ENCODE measurements around the gene CAST.
A peak's percentile ranks its signal among the peaks of the same experiment; 100 is the strongest.
"Not testable (repeated sequence)": the region's sequence is repeated elsewhere in the genome, so short reads cannot be mapped to it uniquely, and the experiment has no call there.

The CAST gene

GRCh38 chr5:96661855-96662724 lies at the start of gene CAST:
Gene CAST, plus strand, starts transcription at chr5:96662376. Its CDS starts 47 bp downstream, at chr5:96662423.
- peak; percentile 87 for DNase-seq

- peak; percentile 72 for DNase-seq
Measured at GRCh38 chr5:96614110-96614691, 48.0 kb upstream of the CAST start.

GRCh38 chr5:96615223-96615622 lies 47.0 kb upstream of the CAST start:
- peak; percentile 14 for DNase-seq

- no peak for DNase-seq
Measured at GRCh38 chr5:96616801-96617200, 45.4 kb upstream of the CAST start.

GRCh38 chr5:96618311-96619016 lies 43.7 kb upstream of the CAST start:
- DNase-seq = not testable (repeated sequence)

- no peak for DNase-seq
Measured at GRCh38 chr5:96619946-96620345, 42.2 kb upstream of the CAST start.

GRCh38 chr5:96624596-96624995 lies 37.6 kb upstream of the CAST start:
- DNase-seq = no peak

- no peak for DNase-seq
Measured at GRCh38 chr5:96625365-96625764, 36.8 kb upstream of the CAST start.

- no peak for DNase-seq
Measured at GRCh38 chr5:96626956-96627355, 35.2 kb upstream of the CAST start.

GRCh38 chr5:96627792-96628398 lies 34.3 kb upstream of the CAST start:
- DNase-seq = peak; percentile 57

GRCh38 chr5:96628406-96628805 lies 33.8 kb upstream of the CAST start:
- DNase-seq = no peak

- no peak for DNase-seq
Measured at GRCh38 chr5:96629774-96630173, 32.4 kb upstream of the CAST start.

- DNase-seq = no peak
Measured at GRCh38 chr5:96633820-96634219, 28.4 kb upstream of the CAST start.

- no peak for DNase-seq
Measured at GRCh38 chr5:96634881-96635280, 27.3 kb upstream of the CAST start.

- DNase-seq = no peak
Measured at GRCh38 chr5:96636046-96636445, 26.1 kb upstream of the CAST start.

GRCh38 chr5:96636594-96636993 lies 25.6 kb upstream of the CAST start:
- no peak for DNase-seq

- DNase-seq = no peak
Measured at GRCh38 chr5:96637196-96637595, 25.0 kb upstream of the CAST start.

- DNase-seq = no peak
Measured at GRCh38 chr5:96638561-96638960, 23.6 kb upstream of the CAST start.

GRCh38 chr5:96640696-96641095 lies 21.5 kb upstream of the CAST start:
- no peak for DNase-seq

GRCh38 chr5:96641368-96642280 lies 20.6 kb upstream of the CAST start:
- no peak for DNase-seq

- no peak for DNase-seq
Measured at GRCh38 chr5:96642281-96642640, 19.9 kb upstream of the CAST start.

GRCh38 chr5:96645091-96645490 lies 17.1 kb upstream of the CAST start:
- no peak for DNase-seq
